ENCODE data around the gene ARHGAP5.

ARHGAP5 gene

GRCh38 chr14:32202491-32202997 lies 125.4 kb downstream of the ARHGAP5 start:
- ATAC-seq, result peak; percentile 21

DNA sequence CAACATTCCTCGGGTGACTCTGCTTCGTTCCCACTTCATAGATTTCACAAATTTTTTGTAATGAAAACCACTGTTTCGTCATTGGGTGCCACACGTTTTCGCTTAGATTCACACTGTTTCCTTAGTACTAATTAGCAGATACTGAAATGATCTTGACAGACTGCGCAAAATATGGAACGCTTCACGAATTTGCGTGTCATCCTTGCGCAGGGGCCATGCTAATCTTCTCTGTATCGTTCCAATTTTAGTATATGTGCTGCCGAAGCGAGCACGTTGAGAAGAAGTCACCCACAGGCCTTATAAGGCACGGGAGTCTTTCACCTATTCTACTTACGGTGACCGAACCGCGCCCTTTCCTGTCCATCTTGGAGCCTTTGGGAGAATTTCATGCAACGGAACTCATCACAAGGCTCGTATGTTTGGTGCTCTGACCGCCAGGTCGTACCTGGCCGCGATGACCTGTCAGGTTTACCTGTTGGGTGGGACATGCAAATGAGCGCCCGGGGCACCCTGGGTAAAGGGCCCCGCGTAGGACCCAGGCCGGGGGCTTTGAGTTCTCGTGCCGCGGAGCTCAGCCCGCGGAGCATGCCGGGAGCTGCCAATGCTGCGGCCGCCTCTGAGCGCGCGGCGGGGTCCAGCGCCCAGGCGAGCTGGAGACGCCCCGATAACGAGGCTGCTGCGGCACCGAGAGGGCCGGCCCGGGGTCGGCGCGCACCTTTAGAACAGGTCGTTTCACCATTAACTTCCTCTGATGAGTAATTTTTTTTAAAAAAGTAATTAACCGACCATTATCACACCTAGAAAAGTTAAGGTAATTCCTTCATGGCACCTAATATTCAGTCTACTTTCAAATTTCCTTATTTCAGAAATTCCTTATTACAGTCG lies 126.1 kb downstream of the ARHGAP5 start, which contains the start of gene RNU6-8:
RNU6-8 (minus strand) TSS at position 272 of the 885 bp plus-strand sequence.
- TF ChIP-seq, protein P1, sequence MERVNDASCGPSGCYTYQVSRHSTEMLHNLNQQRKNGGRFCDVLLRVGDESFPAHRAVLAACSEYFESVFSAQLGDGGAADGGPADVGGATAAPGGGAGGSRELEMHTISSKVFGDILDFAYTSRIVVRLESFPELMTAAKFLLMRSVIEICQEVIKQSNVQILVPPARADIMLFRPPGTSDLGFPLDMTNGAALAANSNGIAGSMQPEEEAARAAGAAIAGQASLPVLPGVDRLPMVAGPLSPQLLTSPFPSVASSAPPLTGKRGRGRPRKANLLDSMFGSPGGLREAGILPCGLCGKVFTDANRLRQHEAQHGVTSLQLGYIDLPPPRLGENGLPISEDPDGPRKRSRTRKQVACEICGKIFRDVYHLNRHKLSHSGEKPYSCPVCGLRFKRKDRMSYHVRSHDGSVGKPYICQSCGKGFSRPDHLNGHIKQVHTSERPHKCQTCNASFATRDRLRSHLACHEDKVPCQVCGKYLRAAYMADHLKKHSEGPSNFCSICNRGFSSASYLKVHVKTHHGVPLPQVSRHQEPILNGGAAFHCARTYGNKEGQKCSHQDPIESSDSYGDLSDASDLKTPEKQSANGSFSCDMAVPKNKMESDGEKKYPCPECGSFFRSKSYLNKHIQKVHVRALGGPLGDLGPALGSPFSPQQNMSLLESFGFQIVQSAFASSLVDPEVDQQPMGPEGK (CRISPR knock-in tag; IDR thresholded peaks at IDR 0.05; ENCODE audit: borderline replicate concordance), result no peak
- 0 out of 2 replicates have a peak, but pooled peaks have one; percentile 13 for TF ChIP-seq TCF4 (CRISPR knock-in tag; IDR thresholded peaks at IDR 0.05; ENCODE audit: borderline replicate concordance)
- ATAC-seq, result peak; percentile 88

More at GRCh38 chr14:32202491-32202997, 125.4 kb downstream of the ARHGAP5 start:
- TF ChIP-seq CREB5 (CRISPR knock-in tag; IDR thresholded peaks at IDR 0.05; ENCODE audit: low read depth) (no peak), CSDC2 (CRISPR knock-in tag; IDR thresholded peaks at IDR 0.05) (no peak), ZFP3 (CRISPR knock-in tag; IDR thresholded peaks at IDR 0.05) (no peak), PPARA (CRISPR knock-in tag; IDR thresholded peaks at IDR 0.05; ENCODE audit: borderline replicate concordance) (no peak), BACH2 (CRISPR knock-in tag; IDR thresholded peaks at IDR 0.05; ENCODE audit: borderline replicate concordance) (no peak), OSR1 (CRISPR knock-in tag; IDR thresholded peaks at IDR 0.05) (no peak), ZFP30 (CRISPR knock-in tag; IDR thresholded peaks at IDR 0.05) (no peak), ARNTL (CRISPR knock-in tag; IDR thresholded peaks at IDR 0.05; ENCODE audit: borderline replicate concordance, low read depth) (no peak), ZNF565 (CRISPR knock-in tag; conservative IDR thresholded peaks at IDR 0.05; ENCODE audit: low read depth) (no peak), ESRRG (CRISPR knock-in tag; IDR thresholded peaks at IDR 0.05) (no peak), TSHZ2 (CRISPR knock-in tag; IDR thresholded peaks at IDR 0.05) (no peak)

DNA sequence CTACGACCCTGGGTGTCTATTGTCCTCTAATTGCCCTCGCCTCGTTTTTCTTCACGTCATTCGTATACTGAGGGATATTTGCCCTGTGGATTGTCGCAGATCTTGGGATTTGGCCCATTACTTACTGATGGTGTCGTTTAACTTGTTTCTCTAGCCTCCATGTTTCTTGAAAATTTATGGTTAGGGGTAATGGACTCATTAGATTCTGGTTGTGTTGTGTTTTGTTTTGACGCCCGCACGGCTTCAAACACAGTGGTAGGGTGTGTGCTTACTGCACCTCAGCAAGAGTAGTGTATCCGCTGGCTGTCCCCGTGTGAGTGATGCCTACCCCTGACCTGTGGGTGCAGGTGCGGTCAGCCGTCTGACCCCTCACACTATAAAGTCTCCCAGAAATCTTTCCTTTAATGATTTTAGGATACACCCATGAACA lies 126.8 kb downstream of the ARHGAP5 start:
- no peak for TF ChIP-seq CREB5 (CRISPR knock-in tag; IDR thresholded peaks at IDR 0.05; ENCODE audit: low read depth)
- TF ChIP-seq RARB (CRISPR knock-in tag; IDR thresholded peaks at IDR 0.05), result no peak
- no peak for TF ChIP-seq OSR1 (CRISPR knock-in tag; IDR thresholded peaks at IDR 0.05)
- no peak for TF ChIP-seq TCF4 (CRISPR knock-in tag; IDR thresholded peaks at IDR 0.05; ENCODE audit: borderline replicate concordance)
- no peak for TF ChIP-seq SNAI2 (CRISPR knock-in tag; IDR thresholded peaks at IDR 0.05)
- TF ChIP-seq BACH2 (CRISPR knock-in tag; IDR thresholded peaks at IDR 0.05; ENCODE audit: borderline replicate concordance), result no peak
- TF ChIP-seq, protein P2, sequence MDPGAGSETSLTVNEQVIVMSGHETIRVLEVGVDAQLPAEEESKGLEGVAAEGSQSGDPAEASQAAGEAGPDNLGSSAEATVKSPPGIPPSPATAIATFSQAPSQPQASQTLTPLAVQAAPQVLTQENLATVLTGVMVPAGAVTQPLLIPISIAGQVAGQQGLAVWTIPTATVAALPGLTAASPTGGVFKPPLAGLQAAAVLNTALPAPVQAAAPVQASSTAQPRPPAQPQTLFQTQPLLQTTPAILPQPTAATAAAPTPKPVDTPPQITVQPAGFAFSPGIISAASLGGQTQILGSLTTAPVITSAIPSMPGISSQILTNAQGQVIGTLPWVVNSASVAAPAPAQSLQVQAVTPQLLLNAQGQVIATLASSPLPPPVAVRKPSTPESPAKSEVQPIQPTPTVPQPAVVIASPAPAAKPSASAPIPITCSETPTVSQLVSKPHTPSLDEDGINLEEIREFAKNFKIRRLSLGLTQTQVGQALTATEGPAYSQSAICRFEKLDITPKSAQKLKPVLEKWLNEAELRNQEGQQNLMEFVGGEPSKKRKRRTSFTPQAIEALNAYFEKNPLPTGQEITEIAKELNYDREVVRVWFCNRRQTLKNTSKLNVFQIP (CRISPR knock-in tag; IDR thresholded peaks at IDR 0.05; ENCODE audit: borderline replicate concordance, low read depth), result no peak
- ATAC-seq, result peak; percentile 4; the same call in 1 of the 3 replicates

DNA sequence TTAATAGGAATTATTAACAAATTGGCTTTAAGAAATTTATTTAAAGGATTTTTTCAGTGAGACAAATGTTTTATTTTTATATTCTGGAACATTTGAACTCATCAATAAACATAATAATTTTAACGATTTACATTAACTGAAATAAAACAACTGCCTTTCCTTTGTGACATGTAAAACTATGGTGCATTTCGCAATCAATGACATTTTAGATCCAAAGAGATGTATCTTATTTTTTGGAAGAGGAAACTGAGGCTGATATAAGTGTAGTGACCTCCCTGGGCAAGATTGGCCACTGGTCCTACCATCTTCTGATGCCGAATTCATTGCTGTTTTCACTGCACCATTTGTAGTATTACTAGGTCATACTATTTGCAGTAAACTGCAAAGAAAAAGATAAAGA lies 128.4 kb downstream of the ARHGAP5 start:
- no peak for ATAC-seq
- TF ChIP-seq CREB5 (CRISPR knock-in tag; IDR thresholded peaks at IDR 0.05; ENCODE audit: low read depth), result no peak
- TF ChIP-seq GLIS3 (CRISPR knock-in tag; IDR thresholded peaks at IDR 0.05), result no peak
- no peak for TF ChIP-seq ZC3H10 (CRISPR knock-in tag; IDR thresholded peaks at IDR 0.05)
- TF ChIP-seq PPARA (CRISPR knock-in tag; IDR thresholded peaks at IDR 0.05; ENCODE audit: borderline replicate concordance), result no peak
- TF ChIP-seq RARB (CRISPR knock-in tag; IDR thresholded peaks at IDR 0.05), result no peak
- TF ChIP-seq ZNF70 (CRISPR knock-in tag; IDR thresholded peaks at IDR 0.05), result no peak
- TF ChIP-seq ISL1 (CRISPR knock-in tag; IDR thresholded peaks at IDR 0.05), result no peak
- no peak for TF ChIP-seq TSHZ2 (CRISPR knock-in tag; IDR thresholded peaks at IDR 0.05)
- TF ChIP-seq ZFP30 (CRISPR knock-in tag; IDR thresholded peaks at IDR 0.05), result no peak
- TF ChIP-seq OSR1 (CRISPR knock-in tag; IDR thresholded peaks at IDR 0.05), result no peak

Measured in SK-N-SH treated with all-trans-retinoic acid at 6 μM for 48 hours (cell line).